CD4-positive, alpha-beta T cell treated with Interleukin-4 for 1 hour (primary cell): Measurements from ENCODE around the gene NPAS3.

ENCODE experiments used
- DNase-seq, 2 donors: peaks; one replicate each; pipeline ENCODE4 v3.0.0-alpha.2; 2020 to 2022

Gene NPAS3

GRCh38 chr14:33191855-33192254 lies 253.2 kb downstream of the NPAS3 start:
- DNase-seq = no peak

DNA sequence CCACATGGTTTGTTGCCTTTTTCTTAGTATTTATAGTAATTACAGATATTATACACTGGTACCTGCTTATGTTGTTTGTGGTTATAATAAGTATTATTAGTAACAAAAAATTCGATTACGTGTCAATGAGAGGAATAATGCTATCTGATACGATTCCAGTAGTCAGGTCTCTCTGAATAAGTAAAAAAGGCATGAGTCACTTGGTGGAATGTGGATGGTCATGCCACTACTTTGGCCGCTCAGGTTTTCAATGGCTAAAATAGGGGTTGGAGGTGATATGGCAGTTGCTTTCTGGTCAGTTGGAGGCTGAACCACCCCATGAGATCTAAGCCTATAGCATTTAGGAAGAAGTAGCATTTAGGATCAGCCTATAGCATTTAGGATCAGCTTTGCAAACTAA lies 255.9 kb downstream of the NPAS3 start:
- DNase-seq = no peak

GRCh38 chr14:33198684-33199083 lies 260.0 kb downstream of the NPAS3 start:
- no peak for DNase-seq

- no peak for DNase-seq
Measured at GRCh38 chr14:33201116-33201515, 262.4 kb downstream of the NPAS3 start.

DNA sequence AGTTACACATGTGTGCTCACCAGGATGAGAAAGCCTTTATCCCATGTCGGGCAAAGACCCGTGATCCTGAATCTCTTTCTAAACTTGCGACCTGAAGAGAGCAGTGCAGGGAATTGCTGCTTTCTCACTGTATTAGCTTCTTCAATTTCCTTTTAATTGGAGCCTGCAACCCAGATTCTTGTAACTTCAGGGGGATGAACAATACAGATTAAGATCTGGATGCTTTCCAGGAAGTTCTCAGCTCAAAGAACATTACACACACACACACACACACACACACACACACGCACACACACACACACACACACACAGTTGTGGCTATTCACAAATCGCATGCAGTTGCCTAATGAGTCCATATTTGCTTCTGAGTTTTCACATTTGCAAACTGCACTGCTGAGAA lies 268.3 kb downstream of the NPAS3 start:
- no peak for DNase-seq

DNA sequence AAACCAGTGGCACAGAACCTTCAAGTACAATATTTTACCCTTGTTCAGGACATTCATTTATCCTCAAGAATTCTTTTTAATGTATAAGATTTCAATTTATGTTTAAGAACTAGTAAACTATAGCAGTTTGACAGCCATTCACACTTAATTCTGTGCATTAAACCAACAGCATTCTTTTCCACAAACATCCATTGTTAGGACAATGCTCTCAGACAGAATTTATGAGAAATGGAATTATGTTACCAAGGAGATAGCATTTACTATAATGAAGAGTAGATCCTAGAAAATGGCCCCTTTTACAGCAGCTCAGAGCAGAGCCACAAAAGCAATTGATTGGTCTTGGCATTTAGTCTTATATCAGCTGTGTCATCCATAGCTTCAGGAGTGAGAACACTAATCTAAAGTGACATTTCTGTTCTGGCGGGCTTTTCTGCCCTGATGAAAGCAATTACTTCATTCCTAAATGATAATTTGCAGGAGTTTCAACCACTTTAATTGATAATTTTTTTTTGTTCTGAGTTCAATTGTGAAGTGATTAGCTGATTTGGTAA lies 268.9 kb downstream of the NPAS3 start:
- DNase-seq = no peak

DNA sequence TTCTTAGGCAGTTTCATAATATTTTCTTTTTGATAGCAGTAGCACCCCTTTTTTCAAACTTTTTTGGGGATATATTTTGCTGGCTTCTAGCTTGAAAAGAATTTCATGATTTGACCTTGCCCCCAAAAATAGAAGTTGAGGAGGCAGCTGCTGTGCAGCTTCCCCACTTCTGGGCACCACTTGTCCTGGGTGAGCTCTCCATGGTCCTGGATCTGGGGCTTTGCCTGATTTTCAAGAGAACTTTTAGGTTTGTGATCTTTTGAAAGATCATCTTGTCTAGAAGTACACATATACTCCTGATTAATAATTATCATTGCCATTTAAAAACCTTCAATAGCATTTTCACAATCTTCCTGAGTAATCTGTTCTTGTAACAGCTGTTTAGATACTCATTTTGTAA lies 271.6 kb downstream of the NPAS3 start:
- no peak for DNase-seq

DNA sequence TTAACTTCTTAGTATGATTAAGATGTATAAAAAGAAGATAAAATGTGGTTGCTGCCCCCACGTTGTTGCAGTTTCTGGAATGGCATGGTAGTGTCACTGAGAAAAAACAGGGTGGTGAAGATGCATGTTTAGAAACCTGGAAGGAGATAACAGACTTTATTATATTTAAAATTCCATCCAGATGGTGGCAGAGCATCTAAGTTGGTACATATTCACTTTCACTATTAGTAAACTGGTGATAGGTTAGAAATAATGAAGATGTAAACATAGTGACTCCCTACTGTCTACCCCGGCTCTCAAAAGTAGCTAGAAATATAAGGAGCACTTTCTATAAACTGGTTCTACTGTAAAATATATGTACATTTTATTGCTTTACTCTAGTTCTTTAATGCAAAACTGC lies 279.3 kb downstream of the NPAS3 start:
- no peak for DNase-seq

GRCh38 chr14:33219957-33220356 lies 281.3 kb downstream of the NPAS3 start:
- no peak for DNase-seq

- no peak for DNase-seq
Measured at GRCh38 chr14:33229269-33229929, 290.7 kb downstream of the NPAS3 start.

DNA sequence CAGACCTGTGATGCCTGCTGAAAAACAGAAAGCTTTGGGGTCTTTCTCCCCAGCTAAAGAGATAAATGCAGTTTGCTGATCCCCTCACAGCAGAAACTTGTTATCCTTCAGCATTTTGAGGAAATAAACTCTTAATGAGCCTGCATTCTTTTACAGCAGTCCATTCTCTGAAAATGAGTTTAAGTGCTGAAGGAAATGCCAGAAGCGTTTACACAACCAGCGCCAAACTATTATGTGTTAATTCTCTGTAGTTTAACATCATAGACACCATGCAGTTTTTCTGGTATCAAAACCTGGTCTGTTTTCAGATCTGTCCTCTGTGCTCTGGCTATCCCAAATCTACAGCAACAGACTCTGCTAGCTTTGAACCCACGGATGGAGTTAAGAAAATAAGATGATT lies 291.3 kb downstream of the NPAS3 start:
- DNase-seq = no peak

- DNase-seq = no peak
Measured at GRCh38 chr14:33232031-33232430, 293.4 kb downstream of the NPAS3 start.

- no peak for DNase-seq
Measured at GRCh38 chr14:33237115-33237740, 298.5 kb downstream of the NPAS3 start.

DNA sequence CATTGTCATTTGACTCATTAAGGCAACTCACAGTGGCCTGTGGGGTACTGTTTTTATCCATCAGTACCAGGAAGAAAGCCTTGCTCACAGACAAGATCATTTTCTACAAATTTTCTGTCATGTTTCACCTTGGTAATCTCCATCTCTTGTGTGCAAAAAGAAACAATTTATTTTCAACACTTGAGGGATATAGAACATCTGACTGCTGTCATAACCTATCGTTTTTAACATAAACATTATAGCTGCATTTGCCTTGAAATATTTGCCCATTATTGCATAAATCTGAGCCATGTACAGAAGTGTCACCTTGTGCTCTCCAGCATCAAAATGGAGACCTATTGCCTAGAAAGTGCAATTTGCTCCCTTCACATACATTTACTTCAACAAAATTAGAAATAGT lies 300.8 kb downstream of the NPAS3 start:
- no peak for DNase-seq

GRCh38 chr14:33240466-33240865 lies 301.8 kb downstream of the NPAS3 start:
- no peak for DNase-seq

DNA sequence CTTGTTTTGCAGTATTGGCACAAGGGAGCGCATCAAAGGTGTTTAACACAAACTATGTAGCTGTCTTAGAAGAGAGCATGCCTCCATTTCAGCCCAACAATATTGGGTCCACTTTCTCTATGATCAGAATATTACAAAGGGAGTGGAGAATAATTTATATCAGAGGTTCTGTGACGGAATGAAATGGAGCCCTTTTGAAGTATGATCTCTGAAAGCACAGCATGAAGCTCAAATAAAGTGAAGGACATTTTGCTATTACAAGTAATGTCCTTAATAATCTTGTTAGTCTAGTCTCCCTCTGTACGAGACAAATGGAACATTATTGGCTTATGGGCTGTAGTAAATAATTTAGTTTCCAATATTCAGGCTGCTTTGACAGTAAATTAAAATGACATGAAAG lies 302.7 kb downstream of the NPAS3 start:
- no peak for DNase-seq

- DNase-seq = no peak
Measured at GRCh38 chr14:33249233-33249820, 310.6 kb downstream of the NPAS3 start.

GRCh38 chr14:33250963-33251362 lies 312.3 kb downstream of the NPAS3 start:
- no peak for DNase-seq

- no peak for DNase-seq
Measured at GRCh38 chr14:33254342-33254741, 315.7 kb downstream of the NPAS3 start.

- DNase-seq = no peak
Measured at GRCh38 chr14:33254861-33255395, 316.2 kb downstream of the NPAS3 start.

DNA sequence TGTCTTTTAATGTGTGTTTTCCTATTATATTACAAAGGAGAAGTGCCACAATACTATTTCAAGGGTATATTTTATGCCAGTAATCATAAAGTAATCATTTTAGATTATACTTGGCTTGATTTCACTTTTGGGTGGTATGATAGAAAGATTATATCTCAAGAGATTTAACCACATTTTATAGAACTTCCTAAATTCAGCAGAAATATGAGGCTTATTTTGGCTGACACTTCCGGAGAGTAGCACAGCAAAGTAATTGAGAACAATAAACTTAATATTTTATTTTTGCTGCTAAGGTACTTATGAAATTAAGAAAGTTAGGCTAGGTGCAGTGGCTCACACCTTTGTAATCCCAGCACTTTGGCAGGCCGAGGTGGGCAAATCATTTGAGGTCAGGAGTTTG lies 319.1 kb downstream of the NPAS3 start:
- DNase-seq = no peak

- no peak for DNase-seq
Measured at GRCh38 chr14:33259764-33260163, 321.1 kb downstream of the NPAS3 start.

GRCh38 chr14:33271216-33271615 lies 332.5 kb downstream of the NPAS3 start:
- no peak for DNase-seq

DNA sequence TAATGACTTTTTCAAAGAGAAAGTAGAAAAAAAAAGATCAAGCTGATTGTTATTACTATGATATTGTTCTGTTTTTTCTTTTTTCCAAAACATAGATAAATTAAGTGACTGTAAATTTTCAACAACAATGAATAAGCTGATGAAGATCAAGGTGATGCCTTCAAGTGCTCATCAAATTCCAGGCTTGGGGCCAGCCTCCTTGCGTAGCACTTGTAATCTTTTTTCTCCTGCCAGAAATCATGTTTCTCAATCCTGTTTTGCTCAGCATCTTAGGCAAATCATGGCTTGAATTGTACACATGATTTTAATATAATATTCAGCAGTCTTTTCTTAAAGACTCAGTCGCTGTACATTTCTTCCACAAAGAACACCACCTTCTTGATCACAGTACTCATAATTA lies 333.2 kb downstream of the NPAS3 start:
- DNase-seq = no peak
